Chondrocyte (in vitro differentiated cells): ENCODE results near the gene F2. TPM values are rescaled to one million over a fixed set of nuclear protein-coding genes. Genes with fewer than 3 reads are reported as not detected.

ENCODE experiments used
- DNase-seq: peaks from one replicate; pipeline ENCODE4 v3.0.0; 2021; ENCODE audit warnings: mixed read lengths, low spot score
- H3K27ac Mint-ChIP-seq: one replicate; pipeline ENCODE4 v1.8.0; 2021; ENCODE audit warnings: mild to moderate bottlenecking, moderate library complexity, mixed read lengths; ENCODE audit not compliant: unreplicated experiment
- H3K27me3 Mint-ChIP-seq: 2 replicates; pipeline ENCODE4 v1.8.0; 2021; ENCODE audit warnings: low read depth, mixed read lengths
- H3K36me3 Mint-ChIP-seq: 2 replicates; pipeline ENCODE4 v1.8.0; 2021; ENCODE audit warnings: low read depth, mixed read lengths
- H3K4me1 Mint-ChIP-seq: 2 replicates; pipeline ENCODE4 v1.8.0; 2021; ENCODE audit warnings: low read depth, mild to moderate bottlenecking, mixed read lengths
- H3K4me3 Mint-ChIP-seq: one replicate; pipeline ENCODE4 v1.8.0; 2021; ENCODE audit warnings: mild to moderate bottlenecking, moderate library complexity, mixed read lengths; ENCODE audit not compliant: unreplicated experiment
- H3K9me3 Mint-ChIP-seq: 2 replicates; pipeline ENCODE4 v1.8.0; 2021; ENCODE audit warnings: low read depth, mixed read lengths
- total RNA-seq: library from RNA; stranded (reverse); gene quantifications from 3 replicates; pipeline ENCODE4 v1.2.1, GENCODE V29; 2021
- TF ChIP-seq, protein P1 (sequence below): fragments of 200-600 bp; sonication (generic); IDR thresholded peaks from 2 replicates; pipeline ENCODE4 v1.5.0; 2021; ENCODE audit warnings: antibody characterized with exemption, mild to moderate bottlenecking, moderate library complexity

The F2 gene
- total RNA-seq, 1 donor from 2014 or later, result 0.25 TPM

DNA sequence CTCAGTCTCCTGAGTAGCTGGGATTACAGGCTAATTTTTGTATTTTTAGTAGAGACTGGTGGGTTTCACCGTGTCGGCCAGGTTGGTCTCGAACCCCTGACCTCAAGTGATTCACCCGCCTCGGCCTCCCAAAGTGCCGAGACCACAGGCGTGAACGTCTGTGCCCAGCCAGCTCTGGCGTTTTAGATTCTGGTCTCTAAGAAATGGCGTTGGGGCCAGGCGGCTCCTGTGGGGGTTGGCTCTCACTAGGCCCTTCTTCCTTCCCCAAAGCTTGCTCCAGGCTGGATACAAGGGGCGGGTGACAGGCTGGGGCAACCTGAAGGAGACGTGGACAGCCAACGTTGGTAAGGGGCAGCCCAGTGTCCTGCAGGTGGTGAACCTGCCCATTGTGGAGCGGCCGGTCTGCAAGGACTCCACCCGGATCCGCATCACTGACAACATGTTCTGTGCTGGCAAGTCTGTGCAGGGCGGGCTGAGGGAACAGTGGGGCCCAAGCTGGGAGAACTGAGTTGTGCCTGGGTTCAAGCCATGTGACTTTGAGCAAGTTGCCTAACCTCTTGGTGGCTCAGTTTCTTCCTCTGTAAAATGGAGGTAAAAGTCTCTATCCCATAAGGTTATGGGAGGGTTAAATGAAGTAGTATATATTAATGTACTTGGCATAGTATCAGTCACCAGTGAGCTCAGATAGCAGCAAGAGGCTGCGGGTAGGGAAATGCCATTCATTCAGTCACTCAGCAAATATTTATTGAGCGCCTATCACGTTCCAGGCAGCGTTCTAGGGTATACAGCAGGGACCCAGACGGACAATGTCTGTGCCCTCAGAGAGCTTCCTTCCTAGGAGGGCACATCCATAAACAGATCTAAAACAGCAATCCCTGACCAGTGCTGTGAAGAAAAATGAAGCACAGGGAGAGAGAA, 10.4 kb downstream of the F2 start:
- no peak for DNase-seq
- H3K4me3 Mint-ChIP-seq, result no peak overlapping the region
- no peaks in the 10 kb centered on the region for H3K27me3 Mint-ChIP-seq
- H3K9me3 Mint-ChIP-seq, result no peaks in the 10 kb centered on the region
- H3K36me3 Mint-ChIP-seq, result no peaks in the 10 kb centered on the region
- TF ChIP-seq, protein P1, sequence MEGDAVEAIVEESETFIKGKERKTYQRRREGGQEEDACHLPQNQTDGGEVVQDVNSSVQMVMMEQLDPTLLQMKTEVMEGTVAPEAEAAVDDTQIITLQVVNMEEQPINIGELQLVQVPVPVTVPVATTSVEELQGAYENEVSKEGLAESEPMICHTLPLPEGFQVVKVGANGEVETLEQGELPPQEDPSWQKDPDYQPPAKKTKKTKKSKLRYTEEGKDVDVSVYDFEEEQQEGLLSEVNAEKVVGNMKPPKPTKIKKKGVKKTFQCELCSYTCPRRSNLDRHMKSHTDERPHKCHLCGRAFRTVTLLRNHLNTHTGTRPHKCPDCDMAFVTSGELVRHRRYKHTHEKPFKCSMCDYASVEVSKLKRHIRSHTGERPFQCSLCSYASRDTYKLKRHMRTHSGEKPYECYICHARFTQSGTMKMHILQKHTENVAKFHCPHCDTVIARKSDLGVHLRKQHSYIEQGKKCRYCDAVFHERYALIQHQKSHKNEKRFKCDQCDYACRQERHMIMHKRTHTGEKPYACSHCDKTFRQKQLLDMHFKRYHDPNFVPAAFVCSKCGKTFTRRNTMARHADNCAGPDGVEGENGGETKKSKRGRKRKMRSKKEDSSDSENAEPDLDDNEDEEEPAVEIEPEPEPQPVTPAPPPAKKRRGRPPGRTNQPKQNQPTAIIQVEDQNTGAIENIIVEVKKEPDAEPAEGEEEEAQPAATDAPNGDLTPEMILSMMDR, result no peak
- H3K27ac Mint-ChIP-seq, result no peak overlapping the region
- peaks cover 5% of the 10 kb centered on the region for H3K4me1 Mint-ChIP-seq

DNA sequence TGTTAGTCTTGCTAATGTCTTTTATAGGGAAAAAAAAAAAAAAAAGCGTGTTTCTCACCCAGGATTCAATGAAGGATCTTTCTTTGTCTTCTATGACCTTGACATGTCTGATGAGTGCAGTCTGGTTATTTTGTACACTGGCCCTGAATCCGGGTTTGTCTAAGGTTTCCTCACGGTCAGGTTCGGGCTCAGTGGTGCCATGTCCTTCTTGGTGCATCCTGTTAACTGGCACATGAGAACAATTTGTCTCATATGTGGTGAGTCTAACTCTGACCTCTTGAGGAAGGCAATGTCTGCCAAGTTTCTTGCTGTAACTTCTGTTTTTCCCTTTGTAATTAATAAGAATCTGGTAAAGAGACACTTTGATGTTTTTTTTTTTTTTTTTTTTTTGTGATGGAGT, 12.5 kb downstream of the F2 start:
- peaks cover 13% of the 10 kb centered on the region for H3K4me1 Mint-ChIP-seq
- H3K4me3 Mint-ChIP-seq, result no peak overlapping the region
- TF ChIP-seq, protein P1, result no peak
- no peaks in the 10 kb centered on the region for H3K36me3 Mint-ChIP-seq
- H3K27me3 Mint-ChIP-seq, result no peaks in the 10 kb centered on the region
- no peak for DNase-seq
- no peak overlapping the region for H3K27ac Mint-ChIP-seq
- no peaks in the 10 kb centered on the region for H3K9me3 Mint-ChIP-seq

DNA sequence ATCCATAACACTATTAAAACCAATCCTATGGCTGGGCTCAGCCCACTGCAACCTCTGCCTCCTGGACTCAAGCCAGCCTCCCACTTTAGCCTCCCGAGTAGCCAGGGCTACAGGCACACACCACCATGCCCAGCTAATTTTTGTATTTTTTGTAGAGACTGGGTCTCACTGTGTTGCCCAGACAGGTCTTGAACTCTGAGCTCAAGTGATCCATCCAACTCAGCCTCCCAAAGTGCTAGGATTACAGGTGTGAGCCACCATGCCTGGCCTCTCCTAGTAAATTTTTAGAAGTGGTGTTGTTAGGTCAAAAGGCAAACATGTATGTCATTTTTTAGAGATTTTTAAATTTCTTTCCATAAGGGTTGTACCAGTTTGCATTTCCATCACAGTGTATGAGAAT, 14.2 kb downstream of the F2 start:
- Mint-ChIP-seq H3K4me3 (no peak overlapping the region), H3K36me3 (no peaks in the 10 kb centered on the region), H3K9me3 (no peaks in the 10 kb centered on the region), H3K4me1 (peaks cover 19% of the 10 kb centered on the region), H3K27me3 (no peaks in the 10 kb centered on the region), H3K27ac (peak overlapping the region; percentile 24)
- peak; percentile 36 for DNase-seq
- TF ChIP-seq, protein P1, result no peak

DNA sequence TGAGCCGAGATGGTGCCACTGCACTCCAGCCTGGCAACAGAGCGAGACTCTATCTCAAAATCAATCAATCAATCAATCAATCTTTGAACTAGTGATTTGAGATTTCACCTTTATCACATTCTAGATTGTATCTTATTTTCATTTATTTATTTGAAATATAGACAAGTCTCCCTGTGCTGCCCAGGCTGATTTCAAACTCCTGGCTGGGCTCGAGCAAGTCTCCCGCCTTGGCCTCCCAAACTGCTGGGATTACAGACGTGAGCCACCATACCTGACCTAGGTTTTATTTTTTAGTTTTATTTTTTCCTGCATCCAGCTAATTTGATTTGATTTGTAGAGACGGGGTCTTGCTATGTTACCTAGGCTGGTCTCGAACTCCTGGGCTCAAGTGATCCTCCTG, 17.1 kb downstream of the F2 start:
- peaks cover 14% of the 10 kb centered on the region for H3K4me1 Mint-ChIP-seq
- TF ChIP-seq, protein P1, result no peak
- no peaks in the 10 kb centered on the region for H3K9me3 Mint-ChIP-seq
- H3K27ac Mint-ChIP-seq, result peak overlapping the region; percentile 77
- H3K36me3 Mint-ChIP-seq, result peaks cover 3% of the 10 kb centered on the region
- peak; percentile 19 for DNase-seq
- H3K27me3 Mint-ChIP-seq, result no peaks in the 10 kb centered on the region
- H3K4me3 Mint-ChIP-seq, result no peak overlapping the region

DNA sequence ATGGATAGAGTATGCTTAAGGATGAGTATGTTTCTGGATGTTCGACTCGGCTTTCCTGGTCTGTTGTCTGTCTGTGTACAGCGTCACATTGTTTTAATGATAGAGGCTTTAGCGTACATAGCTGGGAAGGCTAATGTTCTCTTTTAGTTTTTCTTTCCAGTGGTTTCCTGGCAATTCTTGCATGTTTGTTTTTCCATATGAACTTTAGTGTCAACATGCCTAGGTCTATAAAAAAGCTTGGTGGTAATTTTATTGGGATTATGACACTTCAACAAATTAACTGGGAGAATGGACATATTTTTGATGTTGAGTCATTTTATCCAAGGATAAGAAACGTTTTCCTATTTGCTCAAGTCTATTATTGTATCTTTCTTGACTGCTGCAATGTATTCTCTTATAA, 17.6 kb downstream of the F2 start:
- Mint-ChIP-seq H3K36me3 (peaks cover 5% of the 10 kb centered on the region), H3K27ac (peak overlapping the region; percentile 77), H3K27me3 (no peaks in the 10 kb centered on the region), H3K9me3 (no peaks in the 10 kb centered on the region), H3K4me1 (peaks cover 17% of the 10 kb centered on the region), H3K4me3 (no peak overlapping the region)
- TF ChIP-seq, protein P1, result no peak
- no peak for DNase-seq
